Cardiac muscle cell (in vitro differentiated cells and primary cell): ENCODE results near the gene CGB5. TPM values are rescaled to one million over a fixed set of nuclear protein-coding genes. Genes with fewer than 3 reads are reported as not detected.
A peak's percentile ranks its signal among the peaks of the same experiment; 100 is the strongest.
"Not testable (repeated sequence)": the region's sequence is repeated elsewhere in the genome, so short reads cannot be mapped to it uniquely, and the experiment has no call there.

Experiments
- DNase-seq, 2 donors: peaks; one replicate each; pipeline versions ENCODE4 v3.0.0 to v3.0.0-alpha.2; 2010 to 2017; ENCODE audit warnings: low read depth in 1 of 2, low spot score in 1 of 2
- H3K27ac ChIP-seq: fragments of 200-600 bp; sonication (generic); 2 replicates; pipeline ENCODE4 v1.5.1; 2016
- H3K27me3 ChIP-seq: fragments of 200-600 bp; sonication (generic); 2 replicates; pipeline ENCODE4 v1.6.0; 2016; ENCODE audit warnings: control low read depth
- H3K36me3 ChIP-seq: fragments of 200-600 bp; sonication (generic); 2 replicates; pipeline ENCODE4 v1.5.1; 2016; ENCODE audit warnings: control low read depth
- H3K4me1 ChIP-seq: fragments of 200-600 bp; sonication (generic); 2 replicates; pipeline ENCODE4 v1.8.1; 2017; ENCODE audit warnings: low read depth, mild to moderate bottlenecking, mixed run types
- H3K4me3 ChIP-seq: fragments of 200-600 bp; sonication (generic); 2 replicates; pipeline ENCODE4 v1.5.1; 2016; ENCODE audit warnings: mild to moderate bottlenecking
- H3K9me3 ChIP-seq: fragments of 200-600 bp; sonication (generic); 2 replicates; pipeline ENCODE4 v1.5.1; 2017; ENCODE audit warnings: low read depth, mild to moderate bottlenecking, control low read depth
- polyA plus RNA-seq: library from polyadenylated mRNA; unstranded; fragments of >200 nt; fragmentation: Nextera tagmentation; extraction: Ambion mirVana; gene quantifications from 2 replicates; pipeline ENCODE4 v1.2.1, GENCODE V29; 2016
- total RNA-seq: library from RNA; depleted of rRNA; stranded (reverse); fragments of >200 nt; gene quantifications from 2 replicates; pipeline ENCODE4 v1.2.3, GENCODE V29; 2016
- TF ChIP-seq, protein P1 (sequence below): IDR thresholded peaks from 2 replicates; pipeline ENCODE4 v1.5.1; 2012; ENCODE audit warnings: low read depth, mild to moderate bottlenecking, low read length

The CGB5 gene
- total and polyA plus RNA-seq, 2 experiments from 2014 or later, result not detected

DNA sequence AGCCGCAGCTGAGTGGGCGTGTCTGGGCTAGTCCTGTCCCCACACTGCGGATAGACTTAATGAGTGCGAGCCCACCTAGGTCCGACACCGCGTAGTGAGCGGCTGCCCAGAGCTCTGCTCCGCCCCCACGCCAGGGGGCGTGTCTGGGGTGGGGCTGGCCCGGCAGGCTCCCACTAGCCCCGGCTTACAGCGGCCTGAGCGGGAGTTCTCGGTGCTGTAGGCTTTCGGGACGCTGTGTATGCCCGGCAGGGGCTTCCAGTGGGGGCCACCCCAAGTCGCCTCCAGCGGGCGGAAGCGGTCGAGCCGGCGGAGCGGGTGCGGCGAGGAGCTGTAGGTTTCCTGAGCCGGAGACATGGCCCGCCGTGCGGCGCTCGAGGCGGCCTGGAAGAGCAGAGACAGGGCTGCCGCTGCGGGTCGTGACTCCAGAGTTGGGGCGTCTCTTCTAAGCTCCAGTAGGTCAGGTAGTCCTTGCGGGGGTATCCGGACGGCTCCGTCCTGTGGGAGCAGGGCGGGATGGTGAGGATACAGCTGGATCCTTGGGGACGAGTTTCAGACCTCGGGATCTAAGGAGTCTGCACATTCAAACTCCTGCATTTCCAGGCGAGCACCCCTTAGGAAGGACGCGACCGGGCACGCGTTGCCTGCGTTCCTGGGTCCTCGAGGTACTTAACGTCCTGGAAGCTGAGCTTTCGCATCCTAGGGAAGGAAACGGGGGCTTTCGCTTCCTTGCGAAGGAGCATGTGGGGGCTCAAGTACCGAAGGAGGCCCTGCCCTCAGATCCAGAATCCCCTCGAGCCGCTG, 12.7 kb downstream of the CGB5 start:
- Histone ChIP-seq H3K27ac (no peak overlapping the region), H3K4me1 (peaks cover 4% of the 10 kb centered on the region), H3K36me3 (no peaks in the 10 kb centered on the region), H3K27me3 (no peaks in the 10 kb centered on the region), H3K9me3 (no peaks in the 10 kb centered on the region), H3K4me3 (peak overlapping the region; percentile 49)
- TF ChIP-seq, protein P1, sequence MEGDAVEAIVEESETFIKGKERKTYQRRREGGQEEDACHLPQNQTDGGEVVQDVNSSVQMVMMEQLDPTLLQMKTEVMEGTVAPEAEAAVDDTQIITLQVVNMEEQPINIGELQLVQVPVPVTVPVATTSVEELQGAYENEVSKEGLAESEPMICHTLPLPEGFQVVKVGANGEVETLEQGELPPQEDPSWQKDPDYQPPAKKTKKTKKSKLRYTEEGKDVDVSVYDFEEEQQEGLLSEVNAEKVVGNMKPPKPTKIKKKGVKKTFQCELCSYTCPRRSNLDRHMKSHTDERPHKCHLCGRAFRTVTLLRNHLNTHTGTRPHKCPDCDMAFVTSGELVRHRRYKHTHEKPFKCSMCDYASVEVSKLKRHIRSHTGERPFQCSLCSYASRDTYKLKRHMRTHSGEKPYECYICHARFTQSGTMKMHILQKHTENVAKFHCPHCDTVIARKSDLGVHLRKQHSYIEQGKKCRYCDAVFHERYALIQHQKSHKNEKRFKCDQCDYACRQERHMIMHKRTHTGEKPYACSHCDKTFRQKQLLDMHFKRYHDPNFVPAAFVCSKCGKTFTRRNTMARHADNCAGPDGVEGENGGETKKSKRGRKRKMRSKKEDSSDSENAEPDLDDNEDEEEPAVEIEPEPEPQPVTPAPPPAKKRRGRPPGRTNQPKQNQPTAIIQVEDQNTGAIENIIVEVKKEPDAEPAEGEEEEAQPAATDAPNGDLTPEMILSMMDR, result peak; percentile 31
- peak; percentile 47 to 69 for DNase-seq

DNA sequence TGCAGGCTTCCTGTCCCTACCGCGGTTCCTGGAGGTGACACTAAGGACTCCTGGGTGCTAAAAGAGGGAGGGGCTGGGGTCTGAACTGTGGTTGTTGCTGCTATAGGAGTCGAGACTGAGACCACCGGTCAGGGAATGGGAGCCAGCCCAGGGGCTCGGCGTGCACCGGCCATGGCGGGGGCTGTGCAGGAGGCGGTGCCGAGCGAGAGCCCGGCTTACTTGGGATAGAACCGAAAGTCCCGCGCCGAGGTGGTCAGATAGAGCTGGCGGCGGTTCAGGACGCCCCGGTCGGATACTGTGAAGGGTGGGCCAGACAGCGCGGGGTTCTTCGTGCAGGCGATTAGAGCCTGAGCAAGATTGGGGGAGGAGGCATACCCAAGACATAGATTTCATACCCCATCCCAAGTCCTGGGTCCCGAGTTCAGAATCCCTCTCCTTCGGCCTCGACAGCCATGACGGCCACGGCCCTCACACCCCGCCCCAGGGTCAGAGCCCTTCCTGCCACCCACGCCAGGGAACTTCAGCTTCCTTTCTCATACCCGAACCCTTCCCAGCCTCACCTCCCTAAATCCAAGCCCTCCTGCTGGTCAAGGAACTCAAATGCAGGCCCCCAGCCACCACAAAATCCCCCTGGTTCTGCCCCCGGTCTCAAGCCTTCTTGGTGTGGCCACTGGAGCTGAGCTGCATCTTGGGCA, 13.4 kb downstream of the CGB5 start:
- peak overlapping the region; percentile 49 for H3K4me3 ChIP-seq
- not testable (repeated sequence) for H3K27me3 ChIP-seq, H3K36me3 ChIP-seq, H3K9me3 ChIP-seq, H3K27ac ChIP-seq, DNase-seq, H3K4me1 ChIP-seq

DNA sequence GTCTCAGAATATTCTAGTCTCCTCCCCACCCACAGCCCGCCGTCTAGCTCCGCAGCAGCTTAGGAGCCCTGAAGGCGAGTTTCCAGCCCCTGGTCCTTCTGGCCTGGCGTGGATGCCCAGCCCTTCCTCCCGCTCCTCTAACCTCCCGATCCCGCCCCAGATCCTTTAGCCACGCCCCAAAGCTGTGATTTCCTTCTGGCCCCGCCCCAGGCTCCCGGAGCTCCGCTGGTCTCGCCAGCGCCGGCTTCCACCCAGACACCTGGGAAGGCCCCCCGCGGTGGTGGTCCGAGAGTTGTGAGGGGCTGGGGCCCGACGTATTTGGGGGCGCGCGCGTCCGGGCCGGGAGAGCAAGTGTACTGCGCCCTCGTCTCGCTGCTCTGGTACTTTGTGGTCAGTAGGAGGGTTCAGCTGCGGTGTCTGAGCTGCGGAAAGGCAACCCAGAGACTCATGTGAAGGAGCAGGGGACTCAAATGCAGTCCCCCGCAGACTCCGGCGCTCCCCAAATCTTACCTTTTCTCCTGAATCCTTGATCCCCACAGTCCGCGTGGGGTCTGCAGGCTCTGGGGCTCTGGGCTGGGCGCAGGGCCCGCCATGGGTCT, 14.1 kb downstream of the CGB5 start, which contains the start of gene CGB7:
Gene CGB7, minus strand, starts transcription at position 114 of the 599 bp plus-strand sequence. CDS start 2,374 bp downstream, outside the sequence.
- Histone ChIP-seq H3K4me3 (peak within 1 kb of the TSS; percentile 49), H3K27me3 (no peaks in the 10 kb centered on the region), H3K4me1 (peaks cover 4% of the 10 kb centered on the region), H3K9me3 (no peaks in the 10 kb centered on the region), H3K36me3 (no peaks in the 10 kb centered on the region), H3K27ac (no peak within 1 kb of the TSS)
- TF ChIP-seq, protein P1, result no peak
- DNase-seq, result peak; percentile 59 to 77

DNA sequence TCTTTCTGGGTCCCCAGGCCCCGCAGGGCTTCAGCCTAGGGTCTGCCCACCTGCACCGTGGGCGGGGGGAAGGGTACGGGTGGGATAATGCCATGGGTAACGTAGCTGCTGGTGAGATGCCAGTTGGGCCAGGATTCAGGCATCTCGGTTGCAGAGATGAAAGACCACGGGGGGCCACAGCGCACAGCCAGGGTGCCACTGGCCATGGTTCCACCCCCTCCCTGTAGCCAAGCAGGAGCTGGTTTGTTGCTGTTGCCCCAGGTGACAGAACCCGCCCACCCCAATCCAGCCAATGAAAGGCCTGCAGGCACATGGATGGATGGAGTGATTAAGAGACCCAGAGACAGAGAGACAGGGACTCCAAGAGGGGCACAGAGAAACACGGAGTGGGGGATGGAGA, 14.9 kb downstream of the CGB5 start:
- no peak overlapping the region for H3K4me3 ChIP-seq
- H3K4me1 ChIP-seq, result peaks cover 11% of the 10 kb centered on the region
- DNase-seq, result peak; percentile 32 to 33
- TF ChIP-seq, protein P1, result no peak
- no peaks in the 10 kb centered on the region for H3K27me3 ChIP-seq
- no peaks in the 10 kb centered on the region for H3K9me3 ChIP-seq
- H3K27ac ChIP-seq, result no peak overlapping the region
- no peaks in the 10 kb centered on the region for H3K36me3 ChIP-seq

DNA sequence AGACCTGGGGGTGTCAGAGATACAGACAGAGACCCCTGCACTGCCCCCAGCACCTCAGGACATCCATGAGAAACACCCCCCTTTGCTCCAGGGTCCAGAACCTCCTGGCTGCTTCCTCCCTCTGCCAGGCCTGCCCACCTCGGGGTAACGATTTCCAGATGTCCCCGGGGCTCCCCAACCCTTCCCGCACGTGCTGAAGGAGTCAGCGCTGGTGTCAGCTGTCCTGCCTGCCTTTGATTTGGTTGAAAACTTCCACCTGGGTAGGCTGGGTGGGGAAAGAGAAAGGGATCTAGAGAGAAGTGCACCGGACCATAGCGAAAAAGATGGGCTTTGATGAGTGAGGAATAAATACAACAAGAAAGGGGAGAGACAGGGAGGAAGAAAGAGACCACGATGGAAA, 15.4 kb downstream of the CGB5 start:
- TF ChIP-seq, protein P1, result no peak
- H3K27me3 ChIP-seq, result no peaks in the 10 kb centered on the region
- peaks cover 14% of the 10 kb centered on the region for H3K4me1 ChIP-seq
- H3K4me3 ChIP-seq, result no peak overlapping the region
- no peaks in the 10 kb centered on the region for H3K36me3 ChIP-seq
- no peaks in the 10 kb centered on the region for H3K9me3 ChIP-seq
- no peak overlapping the region for H3K27ac ChIP-seq
- DNase-seq, result no peak
